Peyer's patch (tissue), 4 donors: ENCODE results near the gene REPIN1.

Source experiments
- CTCF ChIP-seq, 6 experiments: fragments of 450-650 bp in 4 of 6; fragments of 200-600 bp in 2 of 6; sonication (generic) in 1 of 6; IDR thresholded peaks; one replicate each; pipeline ENCODE4 v1.5.1; 2017 to 2019; ENCODE audit warnings: antibody characterized with exemption in 6 of 6, mild to moderate bottlenecking in 3 of 6, moderate library complexity in 1 of 6
- POLR2A ChIP-seq, 2 donors: fragments of 450-650 bp; IDR thresholded peaks; one replicate each; pipeline ENCODE4 v1.5.1; 2017; ENCODE audit warnings: antibody characterized with exemption in 2 of 2, mild to moderate bottlenecking in 2 of 2, moderate library complexity in 2 of 2

- TF ChIP-seq CTCF (IDR thresholded peaks at IDR 0.05) (no peak), POLR2A (IDR thresholded peaks at IDR 0.05) (no peak)
Observed at GRCh38 chr7:150407588-150408392, 39.2 kb downstream of the REPIN1 start.
